ENCODE results near the gene CCDC88B. TPM values are rescaled to one million over a fixed set of nuclear protein-coding genes. Genes with fewer than 3 reads are reported as not detected.

Gene CCDC88B
- total and polyA plus RNA-seq, 2 donors (not counting 1 experiment from before 2014, with no cell fraction given): 0.56 to 3.1 TPM

DNA sequence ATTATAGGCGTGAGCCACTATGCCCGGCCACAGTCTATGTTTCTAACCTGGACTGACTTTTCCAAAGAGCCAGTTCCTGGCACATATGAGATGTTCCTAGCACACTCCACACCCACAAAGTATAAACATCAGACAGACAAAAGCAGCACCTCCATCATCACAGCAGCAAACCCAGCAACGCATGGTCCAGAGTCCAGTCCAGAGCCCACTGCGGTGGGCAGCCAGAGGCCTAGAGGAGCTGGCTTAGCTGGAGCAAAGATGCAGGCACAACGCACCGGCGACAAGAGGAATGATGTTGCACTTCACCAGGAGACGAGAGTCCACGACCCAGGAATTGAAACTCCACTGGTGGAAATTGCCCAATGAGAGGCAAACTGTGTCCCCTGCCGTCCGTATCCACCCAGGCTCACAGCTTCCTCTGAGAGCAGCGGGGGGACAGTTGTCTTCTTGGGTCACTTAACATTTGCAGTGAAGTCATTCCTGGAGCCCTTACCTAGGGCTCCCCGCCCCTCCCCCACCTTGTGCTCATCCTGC, 55.6 kb downstream of the CCDC88B start:
- no peaks in the 10 kb centered on the region for H3K4me1 ChIP-seq (ENCODE audit: control insufficient read depth, extremely low read depth, insufficient read depth, low read length)
- no peak overlapping the region for H3K4me3 ChIP-seq (replicated peaks in 1 of 4; ENCODE audit: control extremely low read depth in 1 of 4, insufficient read depth in 1 of 4, low read depth in 3 of 4, low read length in 4 of 4)
- no peaks in the 10 kb centered on the region for H3K36me3 ChIP-seq (ENCODE audit: control insufficient read depth, insufficient read depth, low read length)
- TF ChIP-seq, protein P1, sequence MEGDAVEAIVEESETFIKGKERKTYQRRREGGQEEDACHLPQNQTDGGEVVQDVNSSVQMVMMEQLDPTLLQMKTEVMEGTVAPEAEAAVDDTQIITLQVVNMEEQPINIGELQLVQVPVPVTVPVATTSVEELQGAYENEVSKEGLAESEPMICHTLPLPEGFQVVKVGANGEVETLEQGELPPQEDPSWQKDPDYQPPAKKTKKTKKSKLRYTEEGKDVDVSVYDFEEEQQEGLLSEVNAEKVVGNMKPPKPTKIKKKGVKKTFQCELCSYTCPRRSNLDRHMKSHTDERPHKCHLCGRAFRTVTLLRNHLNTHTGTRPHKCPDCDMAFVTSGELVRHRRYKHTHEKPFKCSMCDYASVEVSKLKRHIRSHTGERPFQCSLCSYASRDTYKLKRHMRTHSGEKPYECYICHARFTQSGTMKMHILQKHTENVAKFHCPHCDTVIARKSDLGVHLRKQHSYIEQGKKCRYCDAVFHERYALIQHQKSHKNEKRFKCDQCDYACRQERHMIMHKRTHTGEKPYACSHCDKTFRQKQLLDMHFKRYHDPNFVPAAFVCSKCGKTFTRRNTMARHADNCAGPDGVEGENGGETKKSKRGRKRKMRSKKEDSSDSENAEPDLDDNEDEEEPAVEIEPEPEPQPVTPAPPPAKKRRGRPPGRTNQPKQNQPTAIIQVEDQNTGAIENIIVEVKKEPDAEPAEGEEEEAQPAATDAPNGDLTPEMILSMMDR (conservative IDR thresholded peaks at IDR 0.05 in 1 of 2, IDR thresholded peaks at IDR 0.05 in 1 of 2; ENCODE audit: low read depth in 1 of 2, low read length in 2 of 2): no peak
- TF ChIP-seq EZH2 (IDR thresholded peaks at IDR 0.05; ENCODE audit: low read length, missing control alignments): no peak
- H3K79me2 ChIP-seq (ENCODE audit: control insufficient read depth, insufficient read depth, low read length): no peaks in the 10 kb centered on the region
- H3K4me2 ChIP-seq (ENCODE audit: extremely low read depth, insufficient read depth, low read length): no peak overlapping the region
- DNase-seq (ENCODE audit: low read depth in 2 of 2): no peak
- H3K27me3 ChIP-seq (ENCODE audit: control insufficient read depth, insufficient read depth, low read length): peaks cover 3% of the 10 kb centered on the region
- H4K20me1 ChIP-seq (ENCODE audit: control insufficient read depth, extremely low read depth, insufficient read depth, low read length): no peaks in the 10 kb centered on the region
- H2AFZ ChIP-seq (ENCODE audit: low read length): no peak overlapping the region
- H3K9me3 ChIP-seq (ENCODE audit: control insufficient read depth, insufficient read depth, low read depth, low read length): no peaks in the 10 kb centered on the region
- H3K9ac ChIP-seq (ENCODE audit: insufficient read depth, low read length): no peak overlapping the region
- H3K27ac ChIP-seq (ENCODE audit: insufficient read depth, low read length): no peak overlapping the region

DNA sequence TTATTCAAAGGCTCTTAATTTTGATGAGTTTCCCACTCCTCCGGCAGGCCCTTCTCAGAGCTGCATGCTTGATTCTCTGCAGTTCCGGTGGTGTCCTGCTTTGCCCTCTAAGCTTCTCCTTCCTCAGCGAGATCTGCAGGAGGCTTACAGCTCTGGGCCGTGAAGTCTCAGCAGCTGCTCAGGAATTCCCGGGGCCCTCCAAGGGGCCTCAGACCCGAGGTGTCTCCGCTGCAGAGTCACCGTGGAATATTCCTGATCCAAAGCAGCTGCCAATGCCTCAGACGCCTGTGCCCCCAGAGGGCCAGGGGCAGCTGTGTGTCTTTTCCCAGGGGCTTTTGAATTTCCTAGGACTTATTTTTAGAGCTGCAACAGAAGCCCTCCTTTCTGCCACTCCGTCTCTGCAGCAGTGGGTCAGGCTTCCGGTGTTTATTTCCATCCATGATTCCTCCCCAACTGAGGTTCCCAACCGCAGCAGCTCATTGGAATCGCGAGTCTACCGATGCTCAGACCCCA, 56.1 kb downstream of the CCDC88B start:
- Histone ChIP-seq H3K4me1 (ENCODE audit: control insufficient read depth, extremely low read depth, insufficient read depth, low read length) (no peaks in the 10 kb centered on the region), H2AFZ (ENCODE audit: low read length) (no peak overlapping the region), H3K27me3 (ENCODE audit: control insufficient read depth, insufficient read depth, low read length) (peaks cover 3% of the 10 kb centered on the region), H3K27ac (ENCODE audit: insufficient read depth, low read length) (no peak overlapping the region), H3K9me3 (ENCODE audit: control insufficient read depth, insufficient read depth, low read depth, low read length) (no peaks in the 10 kb centered on the region), H4K20me1 (ENCODE audit: control insufficient read depth, extremely low read depth, insufficient read depth, low read length) (no peaks in the 10 kb centered on the region), H3K36me3 (ENCODE audit: control insufficient read depth, insufficient read depth, low read length) (no peaks in the 10 kb centered on the region), H3K4me3 (replicated peaks in 1 of 4; ENCODE audit: control extremely low read depth in 1 of 4, insufficient read depth in 1 of 4, low read depth in 3 of 4, low read length in 4 of 4) (no peak overlapping the region), H3K79me2 (ENCODE audit: control insufficient read depth, insufficient read depth, low read length) (no peaks in the 10 kb centered on the region), H3K4me2 (ENCODE audit: extremely low read depth, insufficient read depth, low read length) (no peak overlapping the region), H3K9ac (ENCODE audit: insufficient read depth, low read length) (no peak overlapping the region)
- no peak for DNase-seq (ENCODE audit: low read depth in 2 of 2)
- TF ChIP-seq, protein P1 (conservative IDR thresholded peaks at IDR 0.05 in 1 of 2, IDR thresholded peaks at IDR 0.05 in 1 of 2; ENCODE audit: low read depth in 1 of 2, low read length in 2 of 2): no peak
- no peak for TF ChIP-seq EZH2 (IDR thresholded peaks at IDR 0.05; ENCODE audit: low read length, missing control alignments)

DNA sequence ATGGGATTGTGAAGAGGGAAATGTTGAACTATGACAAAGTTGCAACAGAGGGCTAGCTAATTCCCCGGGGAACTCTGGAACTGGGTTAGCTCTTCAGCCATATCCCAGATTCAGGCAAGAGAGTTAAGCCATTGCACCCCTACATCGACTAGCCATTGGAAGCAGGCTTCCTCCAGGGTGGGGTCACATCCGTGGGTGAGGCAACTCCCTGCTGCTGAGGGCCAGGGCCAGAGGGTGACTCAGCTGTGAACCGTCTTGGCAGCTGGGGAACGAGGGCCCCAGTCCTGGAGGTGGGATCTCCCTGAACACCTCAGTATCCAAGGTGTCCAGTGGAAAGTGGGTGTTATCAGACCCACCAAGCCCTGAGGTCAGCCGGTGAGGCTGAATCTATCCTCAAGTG, 60.1 kb downstream of the CCDC88B start:
- TF ChIP-seq EZH2 (IDR thresholded peaks at IDR 0.05; ENCODE audit: low read length, missing control alignments): no peak
- TF ChIP-seq, protein P1 (conservative IDR thresholded peaks at IDR 0.05 in 1 of 2, IDR thresholded peaks at IDR 0.05 in 1 of 2; ENCODE audit: low read depth in 1 of 2, low read length in 2 of 2): no peak
- no peak overlapping the region for H3K4me2 ChIP-seq (ENCODE audit: extremely low read depth, insufficient read depth, low read length)
- H3K36me3 ChIP-seq (ENCODE audit: control insufficient read depth, insufficient read depth, low read length): no peaks in the 10 kb centered on the region
- no peak overlapping the region for H2AFZ ChIP-seq (ENCODE audit: low read length)
- H3K9me3 ChIP-seq (ENCODE audit: control insufficient read depth, insufficient read depth, low read depth, low read length): no peaks in the 10 kb centered on the region
- DNase-seq (ENCODE audit: low read depth in 2 of 2): peak; percentile 14 to 18
- no peak overlapping the region for H3K27ac ChIP-seq (ENCODE audit: insufficient read depth, low read length)
- peaks cover 17% of the 10 kb centered on the region for H3K27me3 ChIP-seq (ENCODE audit: control insufficient read depth, insufficient read depth, low read length)
- no peaks in the 10 kb centered on the region for H4K20me1 ChIP-seq (ENCODE audit: control insufficient read depth, extremely low read depth, insufficient read depth, low read length)
- no peaks in the 10 kb centered on the region for H3K79me2 ChIP-seq (ENCODE audit: control insufficient read depth, insufficient read depth, low read length)
- H3K9ac ChIP-seq (ENCODE audit: insufficient read depth, low read length): no peak overlapping the region
- no peaks in the 10 kb centered on the region for H3K4me1 ChIP-seq (ENCODE audit: control insufficient read depth, extremely low read depth, insufficient read depth, low read length)
- H3K4me3 ChIP-seq (replicated peaks in 1 of 4; ENCODE audit: control extremely low read depth in 1 of 4, insufficient read depth in 1 of 4, low read depth in 3 of 4, low read length in 4 of 4): no peak overlapping the region

Measured in fibroblast of lung (primary cell).